ENCODE measurements around the gene ADAMTSL2. TPM values are rescaled to one million over a fixed set of nuclear protein-coding genes. Genes with fewer than 3 reads are reported as not detected.

ADAMTSL2 gene
- total RNA-seq, 4 donors from 2014 or later = 11.1 to 38.9 (median 26.9) TPM

- Histone ChIP-seq H3K4me1 (peaks cover 0 to 68% (median 5%) of the 10 kb centered on the region in 4 donors), H3K27ac (no peak overlapping the region), H3K36me3 (peaks cover 0 to 17% (median 0%) of the 10 kb centered on the region in 3 donors), H3K27me3 (peaks cover 0 to 3% of the 10 kb centered on the region in 2 donors), H3K9me3 (no peaks in the 10 kb centered on the region), H3K4me3 (no peak overlapping the region)
- no peak for DNase-seq (ENCODE audit: low spot score in 2 of 2)
- TF ChIP-seq EP300 (IDR thresholded peaks at IDR 0.05) (no peak), CTCF (IDR thresholded peaks at IDR 0.05) (no peak), POLR2A (IDR thresholded peaks at IDR 0.05) (no peak)
- 58 to 71% methylated on average over 18 to 22 of the region's 22 CpGs for WGBS, 2 donors
Observed at GRCh38 chr9:133539991-133540697, 5.6 kb downstream of the ADAMTSL2 start.

GRCh38 chr9:133540698-133541025, 6.2 kb downstream of the ADAMTSL2 start:
- peaks cover 0 to 68% (median 2%) of the 10 kb centered on the region in 4 donors for H3K4me1 ChIP-seq
- WGBS, 2 donors = 76% methylated on average over 18 of the region's 18 CpGs
- no peak for DNase-seq (ENCODE audit: low spot score in 2 of 2)

GRCh38 chr9:133542002-133542401, 7.5 kb downstream of the ADAMTSL2 start:
- no peak for TF ChIP-seq POLR2A (IDR thresholded peaks at IDR 0.05)
- TF ChIP-seq CTCF (IDR thresholded peaks at IDR 0.05) = no peak
- TF ChIP-seq EP300 (IDR thresholded peaks at IDR 0.05) = no peak
- 84 to 89% methylated on average over 11 to 13 of the region's 13 CpGs for WGBS, 2 donors
- Histone ChIP-seq H3K27ac (no peak overlapping the region), H3K4me1 (peaks cover 0 to 64% (median 2%) of the 10 kb centered on the region in 4 donors), H3K4me3 (no peak overlapping the region), H3K9me3 (no peaks in the 10 kb centered on the region), H3K27me3 (no peaks in the 10 kb centered on the region), H3K36me3 (peaks cover 0 to 17% (median 0%) of the 10 kb centered on the region in 3 donors)
- DNase-seq (ENCODE audit: low spot score in 2 of 2) = no peak

More at GRCh38 chr9:133540698-133541025, 6.2 kb downstream of the ADAMTSL2 start:
- TF ChIP-seq EP300 (IDR thresholded peaks at IDR 0.05) (no peak), POLR2A (IDR thresholded peaks at IDR 0.05) (no peak), CTCF (IDR thresholded peaks at IDR 0.05) (no peak)
- no peaks in the 10 kb centered on the region for H3K27me3 ChIP-seq
- no peak overlapping the region for H3K27ac ChIP-seq
- no peaks in the 10 kb centered on the region for H3K9me3 ChIP-seq
- H3K4me3 ChIP-seq = no peak overlapping the region
- peaks cover 0 to 17% (median 0%) of the 10 kb centered on the region in 3 donors for H3K36me3 ChIP-seq

- WGBS, 2 donors = 78 to 81% methylated on average over 10 to 13 of the region's 16 CpGs
- Histone ChIP-seq H3K36me3 (peaks cover 0 to 17% (median 0%) of the 10 kb centered on the region in 3 donors), H3K9me3 (no peaks in the 10 kb centered on the region), H3K27me3 (no peaks in the 10 kb centered on the region), H3K27ac (no peak overlapping the region), H3K4me1 (peaks cover 0 to 48% (median 2%) of the 10 kb centered on the region in 4 donors), H3K4me3 (no peak overlapping the region)
- DNase-seq (ENCODE audit: low spot score in 2 of 2) = no peak
- TF ChIP-seq POLR2A (IDR thresholded peaks at IDR 0.05) = no peak
- TF ChIP-seq EP300 (IDR thresholded peaks at IDR 0.05) = no peak
- no peak for TF ChIP-seq CTCF (IDR thresholded peaks at IDR 0.05)
Observed at GRCh38 chr9:133543772-133544467, 9.4 kb downstream of the ADAMTSL2 start.

Data from tibial nerve (tissue), 4 donors.